Adrenal gland (tissue), 12 donors: ENCODE measurements around the gene ERO1A. TPM values are rescaled to one million over a fixed set of nuclear protein-coding genes. Genes with fewer than 3 reads are reported as not detected.
A peak's percentile ranks its signal among the peaks of the same experiment; 100 is the strongest.

Experiments
- DNase-seq, 7 donors: peaks; one replicate each; pipeline ENCODE4 v3.0.0-alpha.2; 2019 to 2020
- H3K27ac ChIP-seq, 5 donors: fragments of 200-600 bp; sonication (generic) in 4 of 5; 1 replicate in 3 of 5; 2 replicates in 2 of 5; pipeline versions ENCODE4 v1.5.1 to v1.8.0; 2016 to 2020; ENCODE audit warnings: mild to moderate bottlenecking in 1 of 5
- H3K27me3 ChIP-seq: fragments of 200-600 bp; 2 replicates; pipeline ENCODE4 v1.8.0; 2021
- H3K36me3 ChIP-seq, 2 donors: fragments of 200-600 bp; replicated peaks in 1 of 2; 1 replicate in 1 of 2; 2 replicates in 1 of 2; pipeline versions ENCODE4 v1.5.1 to v1.8.0; 2018 to 2022
- H3K4me1 ChIP-seq, 2 donors: fragments of 200-600 bp; replicated peaks in 1 of 2; 1 replicate in 1 of 2; 2 replicates in 1 of 2; pipeline versions ENCODE4 v1.5.1 to v1.8.0; 2018 to 2021
- H3K4me3 ChIP-seq, 4 donors: fragments of 200-600 bp; sonication (generic) in 3 of 4; one replicate each; pipeline ENCODE4 v1.5.1; 2016 to 2018
- H3K9me3 ChIP-seq, 3 donors: fragments of 200-600 bp; sonication (generic) in 1 of 3; replicated peaks in 1 of 3; 1 replicate in 2 of 3; 2 replicates in 1 of 3; pipeline versions ENCODE4 v1.5.1 to v1.8.0; 2016 to 2021
- CTCF ChIP-seq, 6 experiments: fragments of 450-650 bp in 4 of 6; fragments of 200-600 bp in 2 of 6; sonication (generic) in 1 of 6; IDR thresholded peaks; 1 replicate in 5 of 6; 2 replicates in 1 of 6; pipeline versions ENCODE4 v1.5.1 to v1.8.0; 2016 to 2021; ENCODE audit warnings: antibody characterized with exemption in 6 of 6, mild to moderate bottlenecking in 2 of 6, moderate library complexity in 1 of 6
- POLR2A ChIP-seq, 2 donors: fragments of 450-650 bp; IDR thresholded peaks; one replicate each; pipeline ENCODE4 v1.6.1; 2017; ENCODE audit warnings: antibody characterized with exemption in 2 of 2, mild to moderate bottlenecking in 2 of 2, moderate library complexity in 1 of 2
- WGBS, 4 donors: extraction: QIAGEN DNeasy Blood & Tissue Kit in 2 of 4; methylation state at CpG; one replicate each; pipeline versions ENCODE4 v1.1.5 to v1.1.7; 2013 to 2017; 5-methylcytosine and 5-hydroxymethylcytosine counted together
- intact Hi-C, 2 donors: fragments of 100-400 bp; cut with DNase I; formaldehyde crosslinking; loops; one replicate each; pipeline versions ENCODE4 v1.14.1 to v1.15.0; 2022 to 2023
- polyA plus RNA-seq, 3 donors: library from polyadenylated mRNA; stranded (reverse); fragments of 200-250 nt in 2 of 3; fragments of 350-450 nt in 1 of 3; fragmentation: Illumina TruSeq in 1 of 3; extraction: RNeasy Lipid Tissue Mini Kit (QIAGEN cat#74804) in 1 of 3; gene quantifications; one replicate each; pipeline ENCODE4 v1.2.3, GENCODE V29; 2013 to 2014
- total RNA-seq, 9 donors: library from RNA; depleted of rRNA in 4 of 9; stranded (reverse); fragments of >200 nt in 4 of 9; fragments of 120-200 nt in 1 of 9; fragmentation: NEBNext Ultra II Directional in 1 of 9; extraction: Animal tissue kit (Norgen Biotek cat#: 25700) in 1 of 9; gene quantifications; one replicate each; pipeline versions ENCODE4 v1.1.0 to v1.2.4, GENCODE V29; 2013 to 2023
- donor health status: healthy with polysubstance abuse.
- donor health status: Bipolar disorder and iron deficiency.
- donor health status: DM: yes; HTN: yes; CAD: no.
- donor health status: DM: no; HTN: no; CAD: no.
- donor health status: DM: no; HTN: no; CAD: no.
- donor health status: DM: yes; HTN: yes; CAD: no.

The ERO1A gene
- total and polyA plus RNA-seq, 12 donors, result 8.8 to 35.2 (median 22.2) TPM

- H3K27me3 ChIP-seq, result no peaks in the 10 kb centered on the region
- no peaks in the 10 kb centered on the region for H3K9me3 ChIP-seq
- intact Hi-C loops, result loop anchor here in 1 of 2 donors (10.0 kb wide), 1 partner anchor 148 kb away; no protein-coding TSS in a partner anchor
- no peak overlapping the region for H3K27ac ChIP-seq
- H3K4me3 ChIP-seq, result no peak overlapping the region
- no peaks in the 10 kb centered on the region for H3K36me3 ChIP-seq
- peak in 6 of 7 donors; percentile 24 to 73 (median 48) for DNase-seq
- 60 to 66% (median 63%) methylated on average over 5 of the region's 5 CpGs for WGBS, 4 donors
- no peak for TF ChIP-seq POLR2A (IDR thresholded peaks at IDR 0.05)
- TF ChIP-seq CTCF (IDR thresholded peaks at IDR 0.05), result no peak
- peaks cover 5 to 33% of the 10 kb centered on the region in 2 donors for H3K4me1 ChIP-seq
Measured at GRCh38 chr14:52692248-52692962, 3.0 kb downstream of the ERO1A start.

GRCh38 chr14:52690983-52691760 lies 4.2 kb downstream of the ERO1A start:
- WGBS, 4 donors, result 90 to 94% (median 92%) methylated on average over 7 of the region's 7 CpGs
- H3K9me3 ChIP-seq, result no peaks in the 10 kb centered on the region
- H3K36me3 ChIP-seq, result no peaks in the 10 kb centered on the region
- intact Hi-C loops, result loop anchor here in 1 of 2 donors (10.0 kb wide), 1 partner anchor 146 kb away; no protein-coding TSS in a partner anchor
- TF ChIP-seq POLR2A (IDR thresholded peaks at IDR 0.05) (no peak), CTCF (IDR thresholded peaks at IDR 0.05) (no peak)
- no peak for DNase-seq
- H3K4me3 ChIP-seq, result no peak overlapping the region
- H3K4me1 ChIP-seq, result peaks cover 5 to 31% of the 10 kb centered on the region in 2 donors
- no peaks in the 10 kb centered on the region for H3K27me3 ChIP-seq
- no peak overlapping the region for H3K27ac ChIP-seq

- no peak for TF ChIP-seq CTCF (IDR thresholded peaks at IDR 0.05)
- no peak for TF ChIP-seq POLR2A (IDR thresholded peaks at IDR 0.05)
- Histone ChIP-seq H3K27ac (no peak overlapping the region), H3K27me3 (no peaks in the 10 kb centered on the region), H3K4me1 (no peaks in the 10 kb centered on the region), H3K4me3 (no peak overlapping the region), H3K36me3 (no peaks in the 10 kb centered on the region), H3K9me3 (peaks cover 0 to 4% (median 0%) of the 10 kb centered on the region in 3 donors)
- intact Hi-C loops, result no loop called here
- WGBS, 4 donors, result 80 to 100% (median 93%) methylated on average over 1 of the region's 1 CpG
- DNase-seq, result no peak
Measured at GRCh38 chr14:52686176-52686575, 9.2 kb downstream of the ERO1A start.

- no peaks in the 10 kb centered on the region for H3K36me3 ChIP-seq
- DNase-seq, result no peak
- H3K4me3 ChIP-seq, result no peak overlapping the region
- peaks cover 0 to 4% (median 0%) of the 10 kb centered on the region in 3 donors for H3K9me3 ChIP-seq
- no peak for TF ChIP-seq CTCF (IDR thresholded peaks at IDR 0.05)
- TF ChIP-seq POLR2A (IDR thresholded peaks at IDR 0.05), result no peak
- no peaks in the 10 kb centered on the region for H3K27me3 ChIP-seq
- intact Hi-C loops, result no loop called here
- no peaks in the 10 kb centered on the region for H3K4me1 ChIP-seq
- H3K27ac ChIP-seq, result no peak overlapping the region
- WGBS, 4 donors, result 83 to 91% (median 86%) methylated on average over 2 of the region's 2 CpGs
Measured at GRCh38 chr14:52683985-52684520, 11.3 kb downstream of the ERO1A start.
